Measurements from ENCODE around the gene SLC66A1.

Gene SLC66A1

GRCh38 chr1:19306941-19307340 is 5.2 kb upstream of the SLC66A1 start:
- DNase-seq, result no peak

- no peak for DNase-seq
These were observed 4.2 kb upstream of the SLC66A1 start for GRCh38 chr1:19307794-19308508.

- no peak for DNase-seq
These were observed 3.6 kb upstream of the SLC66A1 start for GRCh38 chr1:19308509-19308907.

GRCh38 chr1:19309123-19309813 is 2.9 kb upstream of the SLC66A1 start:
- DNase-seq, result no peak

GRCh38 chr1:19310061-19310460 is 2.1 kb upstream of the SLC66A1 start:
- DNase-seq, result no peak

DNA sequence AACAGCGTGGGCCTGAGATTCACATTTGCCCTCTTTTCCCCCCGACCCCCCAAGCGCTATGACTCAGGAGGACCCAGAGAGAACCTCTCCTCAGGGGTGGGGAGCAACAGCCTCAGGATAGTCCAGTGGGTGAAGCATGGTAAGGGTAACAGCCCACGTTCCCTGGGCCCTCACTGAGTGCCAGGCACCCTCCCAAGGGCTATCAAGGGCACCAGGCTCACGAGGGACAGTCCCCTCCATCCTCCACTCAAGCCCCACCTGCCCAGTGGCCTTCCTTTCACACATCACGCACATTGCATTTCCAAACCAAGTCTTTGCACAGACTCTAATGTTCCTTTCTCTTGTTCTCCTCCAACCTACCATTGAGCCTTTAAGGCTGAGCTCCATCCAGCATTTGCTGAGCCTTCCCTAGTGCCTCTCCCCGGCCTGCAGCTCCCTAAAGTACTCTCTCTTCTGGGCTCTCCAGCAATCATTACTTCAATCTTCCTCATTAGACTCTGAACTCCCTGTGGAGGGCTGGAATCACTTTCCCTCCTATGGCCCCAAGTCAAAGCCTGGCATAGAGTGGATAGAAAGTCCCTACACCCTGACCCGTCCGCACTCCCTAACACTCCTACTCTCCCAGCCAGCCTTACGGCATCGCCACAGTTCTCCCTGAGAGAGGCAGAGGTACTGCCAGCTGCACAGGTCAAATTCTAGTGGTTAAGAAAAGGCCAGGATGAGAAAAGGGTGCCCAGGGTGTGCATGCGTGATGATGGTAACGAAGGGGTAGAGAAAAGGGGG is 1.2 kb upstream of the SLC66A1 start:
- DNase-seq, result peak in 1 of 2 experiments; percentile 22

DNA sequence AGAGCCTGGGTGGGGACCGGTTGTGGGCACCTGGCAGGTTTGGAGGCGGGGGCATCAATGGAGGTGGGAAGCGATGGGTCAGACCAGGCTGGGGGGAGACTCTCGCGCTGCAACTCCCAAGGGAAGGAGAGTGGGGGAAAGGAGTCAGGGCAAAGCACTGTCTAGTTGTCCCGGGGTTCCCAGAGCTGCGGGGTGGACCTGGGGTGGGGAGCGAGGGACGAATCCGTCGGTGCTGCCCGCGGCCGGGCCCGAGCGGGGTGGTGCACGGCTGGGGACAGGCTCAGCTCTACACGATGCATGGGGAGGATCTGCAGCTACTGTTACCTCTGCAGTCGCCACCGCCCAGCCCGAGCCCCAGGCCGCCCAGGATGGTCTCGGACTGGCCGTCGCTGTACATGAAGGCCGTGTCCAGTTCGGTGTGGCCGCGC is 609 bp upstream of the SLC66A1 start:
- peak in 1 of 2 experiments; percentile 22 for DNase-seq

DNA sequence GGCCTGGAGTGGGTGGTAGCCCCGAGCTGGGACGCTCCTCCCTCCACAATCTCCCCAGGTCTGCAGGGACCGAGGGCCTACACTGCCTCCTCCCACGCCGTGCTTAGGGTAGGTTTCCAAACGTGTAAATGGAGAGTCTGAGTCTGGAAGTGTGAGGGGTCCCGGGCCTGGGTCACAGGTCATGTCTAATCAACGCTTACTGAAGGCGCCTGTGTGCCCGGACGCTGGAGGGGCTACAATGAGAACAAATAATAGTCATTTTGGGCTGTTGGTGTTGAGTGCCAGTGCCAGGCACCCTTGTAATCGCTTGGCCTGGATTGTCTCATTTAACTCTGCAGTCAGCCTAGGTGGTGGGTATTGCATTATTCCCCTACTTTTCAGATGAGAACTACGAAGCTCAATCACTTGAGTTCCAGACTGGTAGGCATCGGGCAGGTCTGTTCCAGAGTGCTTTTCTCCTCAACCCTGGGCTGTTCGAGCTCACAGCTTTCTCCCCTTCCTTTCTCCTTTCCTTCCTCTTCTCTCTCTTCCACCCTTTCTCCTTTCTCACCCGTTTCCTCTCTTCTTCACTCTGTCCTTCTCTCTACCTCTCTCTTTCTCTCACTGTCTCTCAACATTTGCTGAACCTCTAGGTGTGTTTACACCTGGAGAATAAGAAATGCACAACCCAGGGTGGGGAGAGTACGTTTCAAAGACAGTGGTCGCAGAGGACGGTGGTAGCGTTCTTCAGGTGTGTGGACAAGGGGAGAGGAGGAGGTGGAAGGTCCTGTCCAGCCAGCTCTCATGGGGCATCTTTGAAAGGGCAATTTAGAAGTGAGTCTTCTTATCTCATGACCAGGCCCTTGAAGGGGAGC is 883 bp downstream of the SLC66A1 start:
- DNase-seq, result no peak

DNA sequence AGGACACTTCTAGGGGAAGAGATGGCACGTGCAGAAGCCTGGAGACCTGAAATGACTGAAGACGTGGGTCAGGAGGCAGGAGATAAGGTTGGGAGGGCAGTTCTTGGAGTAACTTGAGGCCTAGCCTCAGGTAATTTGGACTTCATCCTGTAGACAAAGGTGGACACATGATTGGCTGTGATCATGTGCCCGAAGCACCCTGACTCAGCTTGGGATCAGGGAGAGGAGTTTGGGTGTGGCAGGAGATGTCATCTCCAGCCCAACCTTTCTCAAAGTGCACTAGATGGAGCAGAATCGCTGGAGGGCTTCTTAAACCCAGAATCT is 1.5 kb downstream of the SLC66A1 start:
- DNase-seq, result no peak

DNA sequence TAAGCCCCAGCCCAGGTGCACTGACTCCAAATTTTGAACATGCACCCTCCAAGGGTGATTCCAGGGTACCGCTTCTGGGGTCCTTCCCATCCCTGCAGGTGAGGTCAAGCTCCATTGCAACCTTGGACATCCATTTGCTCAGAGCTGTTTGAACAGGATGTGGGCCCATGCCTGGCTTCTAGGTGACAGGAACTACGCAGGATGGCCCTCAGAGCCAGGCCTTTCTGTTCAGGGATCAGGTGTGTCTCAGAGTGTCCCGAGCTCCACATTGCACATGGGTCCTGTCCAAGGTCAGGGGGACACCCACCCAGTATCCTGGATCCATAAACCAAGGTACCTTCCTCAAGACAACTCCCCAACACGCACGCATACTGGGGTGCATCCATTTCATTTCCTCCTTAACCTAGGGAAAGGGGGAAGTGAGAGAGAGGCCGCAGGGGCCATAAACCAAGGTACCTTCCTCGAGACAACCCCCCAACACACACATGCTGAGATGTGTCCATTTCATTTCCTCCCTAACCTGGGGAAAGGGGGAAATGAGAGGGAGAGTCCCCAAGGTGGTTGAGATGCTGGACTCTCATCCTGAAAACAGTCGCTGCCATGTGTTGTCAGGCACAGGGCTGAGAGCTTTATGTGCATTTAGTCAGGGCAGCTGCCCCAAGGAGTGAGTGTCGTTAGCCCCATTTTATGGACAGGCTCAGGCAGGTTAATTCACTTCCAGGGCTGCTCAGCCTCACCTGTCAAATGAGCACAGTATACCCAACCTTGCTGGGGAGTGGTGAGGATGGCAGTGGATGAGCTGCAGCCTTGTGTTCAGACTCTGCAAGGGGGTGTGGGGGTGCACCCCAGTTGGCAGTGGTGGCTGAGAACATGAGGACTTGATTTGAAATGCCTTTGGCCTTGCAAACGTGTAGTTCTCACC is 2.1 kb downstream of the SLC66A1 start:
- no peak for DNase-seq

DNA sequence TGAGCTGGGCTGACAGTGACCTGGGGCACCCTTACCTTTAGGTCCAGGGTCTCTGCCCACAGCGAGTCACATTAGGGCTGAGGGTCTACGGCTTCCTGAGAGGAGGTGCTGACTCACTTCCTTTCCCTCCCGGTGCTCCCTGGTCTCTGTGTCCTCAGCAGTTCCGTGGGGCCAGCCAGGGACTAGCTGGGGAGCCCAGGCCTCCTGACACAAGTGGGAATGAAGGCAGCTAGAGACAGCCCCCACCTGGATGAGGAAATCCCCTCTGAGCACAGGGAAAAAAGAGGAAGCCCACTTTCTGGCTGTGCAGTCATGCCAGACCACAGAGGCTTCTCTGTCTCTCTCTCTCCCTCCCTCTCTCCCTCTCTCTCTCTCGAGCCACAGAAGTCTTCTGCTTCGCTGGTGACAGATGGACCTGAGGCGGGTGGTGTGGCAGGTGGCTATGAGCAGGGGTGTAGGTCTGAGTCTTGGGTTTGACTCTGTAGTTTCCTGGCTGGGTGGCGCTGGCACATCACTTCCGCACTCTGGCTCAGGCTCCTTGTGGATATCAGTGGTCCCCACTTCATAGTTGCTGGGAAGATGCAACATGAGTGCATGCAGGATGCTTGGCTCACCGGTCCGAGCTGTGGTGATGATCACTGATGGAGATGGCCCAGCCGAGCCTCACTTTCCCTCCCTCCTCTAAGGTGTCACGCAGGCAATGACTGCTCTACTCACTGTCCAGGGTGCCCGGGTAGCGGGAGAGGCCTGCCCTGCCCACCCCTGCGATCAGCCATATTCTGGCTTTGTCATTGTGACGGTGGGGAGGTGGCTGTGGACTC is 3.5 kb downstream of the SLC66A1 start:
- no peak for DNase-seq

DNA sequence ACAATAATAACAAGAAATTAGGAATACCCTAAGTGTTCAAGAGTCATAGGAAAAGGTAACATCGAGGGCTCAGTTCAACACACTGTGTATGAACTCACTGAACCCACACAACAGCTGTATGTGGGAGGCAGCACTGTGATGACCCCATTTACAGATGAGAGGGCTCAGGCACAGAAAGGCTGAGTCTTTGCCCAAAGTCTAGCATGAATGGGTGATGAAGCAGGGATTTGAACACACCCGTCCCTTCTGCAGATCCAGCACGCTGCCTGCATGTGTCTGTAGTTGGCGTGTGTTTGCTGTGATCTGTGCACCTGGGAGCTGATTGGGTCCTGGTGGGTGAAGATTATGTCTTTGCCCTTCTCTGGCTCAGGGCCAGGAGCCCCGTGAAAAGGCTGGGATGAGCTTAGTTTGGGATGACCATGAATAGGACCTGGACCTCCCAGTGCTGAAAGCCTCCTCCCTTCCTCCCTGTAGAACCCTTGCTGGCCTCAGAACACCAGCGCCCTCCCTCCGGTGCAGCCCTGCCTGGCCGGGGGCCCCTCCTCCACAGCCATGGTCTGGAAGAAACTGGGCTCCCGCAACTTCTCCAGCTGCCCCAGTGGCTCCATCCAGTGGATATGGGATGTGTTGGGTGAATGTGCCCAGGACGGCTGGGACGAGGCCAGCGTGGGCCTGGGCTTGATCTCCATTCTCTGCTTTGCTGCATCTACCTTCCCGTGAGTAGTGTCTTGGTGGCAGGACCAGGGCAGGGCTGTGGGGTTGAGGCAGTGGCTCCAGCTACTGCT is 5.2 kb downstream of the SLC66A1 start:
- no peak for DNase-seq

GRCh38 chr1:19319196-19319595 is 7.1 kb downstream of the SLC66A1 start:
- no peak for DNase-seq

DNA sequence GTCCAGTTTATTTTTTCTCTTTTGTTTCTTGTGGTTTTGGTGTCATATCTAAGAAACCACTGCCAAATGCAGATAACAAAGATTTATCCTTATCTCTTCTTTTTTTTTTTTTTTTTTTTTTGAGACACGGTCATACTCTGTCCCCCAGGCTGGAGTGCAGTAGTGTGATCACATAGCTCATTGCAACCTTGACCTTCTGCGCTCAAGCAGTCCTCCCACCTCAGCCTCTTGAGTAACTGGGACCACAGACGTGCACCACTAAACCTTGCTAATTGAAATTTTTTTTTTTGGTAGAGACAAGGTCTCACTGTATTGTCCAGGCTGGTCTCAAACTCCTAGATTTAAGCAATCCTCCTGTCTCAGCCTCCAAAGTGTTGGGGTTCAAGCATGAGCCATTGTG is 8.9 kb downstream of the SLC66A1 start:
- DNase-seq, result no peak

GRCh38 chr1:19322481-19322880 is 10.4 kb downstream of the SLC66A1 start:
- DNase-seq, result no peak

- DNase-seq, result no peak
These were observed 12.0 kb downstream of the SLC66A1 start for GRCh38 chr1:19323987-19324664.

DNA sequence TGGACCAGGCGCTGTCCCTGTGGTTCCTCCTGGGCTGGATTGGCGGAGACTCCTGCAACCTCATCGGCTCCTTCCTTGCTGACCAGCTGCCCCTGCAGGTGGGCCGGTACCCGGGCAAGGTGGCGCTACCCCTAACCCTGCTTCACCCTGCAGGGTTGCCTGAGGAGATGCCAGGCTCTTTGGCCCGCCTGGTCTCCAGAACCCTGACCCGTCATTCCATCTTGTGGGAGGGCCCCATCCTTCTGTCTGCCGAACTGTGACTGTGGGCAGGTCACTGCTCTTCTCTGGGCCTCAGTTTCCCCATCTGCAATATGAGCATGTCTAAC is 12.5 kb downstream of the SLC66A1 start:
- DNase-seq, result no peak

GRCh38 chr1:19325368-19325957 is 13.3 kb downstream of the SLC66A1 start:
- no peak for DNase-seq
